Fibroblast of lung (primary cell): Measurements from ENCODE around the gene IMMP2L.

Source experiments
- EZH2 ChIP-seq: IDR thresholded peaks from 2 replicates; pipeline ENCODE4 v1.5.1; 2012; ENCODE audit warnings: low read length, control low read depth, mild to moderate bottlenecking; ENCODE audit errors: missing control alignments
- TF ChIP-seq, protein P1 (sequence below), 2 donors: IDR thresholded peaks in 1 of 2; conservative IDR thresholded peaks in 1 of 2; 1 replicate in 1 of 2; 2 replicates in 1 of 2; pipeline ENCODE4 v1.5.1; 2011 to 2012; ENCODE audit warnings: low read length in 2 of 2, control low read depth in 1 of 2, inconsistent platforms in 1 of 2, low read depth in 1 of 2, mild to moderate bottlenecking in 1 of 2

DNA sequence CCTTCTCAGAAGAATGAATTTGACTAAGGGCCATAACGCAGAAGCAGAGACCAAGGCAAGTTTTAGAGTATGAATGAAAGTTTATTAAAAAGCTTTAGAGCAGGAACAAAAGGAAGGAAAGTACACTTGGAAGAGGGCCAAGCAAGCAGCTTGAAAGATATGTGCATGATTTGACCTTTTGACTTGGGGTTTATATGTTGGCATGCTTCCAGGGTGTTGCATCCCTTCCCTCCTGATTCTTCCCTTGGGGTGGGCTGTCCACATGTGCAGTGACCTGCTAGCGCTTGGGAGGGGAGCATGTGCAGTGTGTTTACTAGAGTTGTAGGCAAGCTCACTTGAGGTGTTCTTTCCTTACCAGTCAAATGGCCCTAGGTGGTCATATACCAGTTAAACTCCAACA is 509.3 kb downstream of the IMMP2L start:
- TF ChIP-seq, protein P1, sequence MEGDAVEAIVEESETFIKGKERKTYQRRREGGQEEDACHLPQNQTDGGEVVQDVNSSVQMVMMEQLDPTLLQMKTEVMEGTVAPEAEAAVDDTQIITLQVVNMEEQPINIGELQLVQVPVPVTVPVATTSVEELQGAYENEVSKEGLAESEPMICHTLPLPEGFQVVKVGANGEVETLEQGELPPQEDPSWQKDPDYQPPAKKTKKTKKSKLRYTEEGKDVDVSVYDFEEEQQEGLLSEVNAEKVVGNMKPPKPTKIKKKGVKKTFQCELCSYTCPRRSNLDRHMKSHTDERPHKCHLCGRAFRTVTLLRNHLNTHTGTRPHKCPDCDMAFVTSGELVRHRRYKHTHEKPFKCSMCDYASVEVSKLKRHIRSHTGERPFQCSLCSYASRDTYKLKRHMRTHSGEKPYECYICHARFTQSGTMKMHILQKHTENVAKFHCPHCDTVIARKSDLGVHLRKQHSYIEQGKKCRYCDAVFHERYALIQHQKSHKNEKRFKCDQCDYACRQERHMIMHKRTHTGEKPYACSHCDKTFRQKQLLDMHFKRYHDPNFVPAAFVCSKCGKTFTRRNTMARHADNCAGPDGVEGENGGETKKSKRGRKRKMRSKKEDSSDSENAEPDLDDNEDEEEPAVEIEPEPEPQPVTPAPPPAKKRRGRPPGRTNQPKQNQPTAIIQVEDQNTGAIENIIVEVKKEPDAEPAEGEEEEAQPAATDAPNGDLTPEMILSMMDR (conservative IDR thresholded peaks at IDR 0.05 in 1 of 2, IDR thresholded peaks at IDR 0.05 in 1 of 2; ENCODE audit: low read depth in 1 of 2, low read length in 2 of 2) = no peak
- no peak for TF ChIP-seq EZH2
